OCI-LY3 (cell line): ENCODE data around the gene CISH.

Experiments
- H2AFZ ChIP-seq: fragments of 200-600, 300-600 bp; shearing (Covaris generic); 2 replicates; pipeline ENCODE4 v1.6.0; 2014; ENCODE audit warnings: antibody characterized with exemption, low read depth, low read length
- H3K27ac ChIP-seq: fragments of 200-600, 300-600 bp; sonication (generic); 2 replicates; pipeline ENCODE4 v1.5.1; 2014; ENCODE audit warnings: mild to moderate bottlenecking, low read length, moderate library complexity, mixed read lengths
- H3K27me3 ChIP-seq: fragments of 200-600, 300-600 bp; sonication (generic); 2 replicates; pipeline ENCODE4 v1.6.1; 2014; ENCODE audit warnings: low read depth, low read length, mixed read lengths
- H3K36me3 ChIP-seq: fragments of 200-600, 300-600 bp; sonication (generic); replicated peaks from 2 replicates; pipeline ENCODE3; 2014; ENCODE audit warnings: low read depth, low read length, mixed read lengths
- H3K4me1 ChIP-seq: fragments of 300-600, 200-600 bp; sonication (generic); 2 replicates; pipeline ENCODE4 v1.6.1; 2014; ENCODE audit warnings: low read length, mixed read lengths
- H3K4me2 ChIP-seq: fragments of 200-600, 300-600 bp; sonication (generic); 2 replicates; pipeline ENCODE4 v1.6.1; 2014; ENCODE audit warnings: low read length, mixed read lengths
- H3K4me3 ChIP-seq: fragments of 300-600, 200-600 bp; sonication (generic); 2 replicates; pipeline ENCODE4 v1.5.1; 2014; ENCODE audit warnings: antibody characterized with exemption, mild to moderate bottlenecking, low read length, moderate library complexity
- H3K79me2 ChIP-seq: fragments of 300-600, 200-600 bp; shearing (Covaris generic); 2 replicates; pipeline ENCODE4 v1.6.1; 2014; ENCODE audit warnings: mild to moderate bottlenecking, low read length, mixed read lengths
- H3K9ac ChIP-seq: fragments of 300-600, 200-600 bp; shearing (Covaris generic); 2 replicates; pipeline ENCODE4 v1.6.0; 2014; ENCODE audit warnings: mild to moderate bottlenecking, low read length, moderate library complexity
- H3K9me3 ChIP-seq: fragments of 200-600, 300-600 bp; shearing (Covaris generic); 2 replicates; pipeline ENCODE4 v1.6.1; 2014; ENCODE audit warnings: low read length, mixed read lengths; ENCODE audit not compliant: insufficient read depth
- H4K20me1 ChIP-seq: fragments of 200-600, 300-600 bp; sonication (generic); 2 replicates; pipeline ENCODE4 v1.6.1; 2016; ENCODE audit warnings: low read length, mixed read lengths; ENCODE audit not compliant: insufficient read depth
- CTCF ChIP-seq: fragments of 200-600, 300-600 bp; sonication (generic); IDR thresholded peaks from 2 replicates; pipeline ENCODE4 v1.5.1; 2014; ENCODE audit warnings: antibody characterized with exemption, low read length, low read depth
- EZH2phosphoT487 ChIP-seq: fragments of 200-600 bp; shearing (Covaris generic); IDR thresholded peaks from 2 replicates; pipeline ENCODE4 v1.6.1; 2018; ENCODE audit warnings: antibody characterized with exemption, mixed run types, low read depth

CISH gene

GRCh38 chr3:50623840-50624474 lies 12.4 kb upstream of the CISH start:
- Histone ChIP-seq H3K27me3 (no peaks in the 10 kb centered on the region), H3K36me3 (peaks cover 19% of the 10 kb centered on the region), H3K27ac (no peak overlapping the region), H4K20me1 (peaks cover 30% of the 10 kb centered on the region; the same call in 1 of the 2 replicates), H3K9ac (no peak overlapping the region), H3K79me2 (peaks cover 33% of the 10 kb centered on the region), H2AFZ (no peak overlapping the region), H3K4me1 (no peaks in the 10 kb centered on the region), H3K4me3 (no peak overlapping the region), H3K9me3 (no peaks in the 10 kb centered on the region), H3K4me2 (no peak overlapping the region)
- no peak for TF ChIP-seq CTCF
- TF ChIP-seq EZH2phosphoT487 = no peak

GRCh38 chr3:50622881-50623280 lies 11.3 kb upstream of the CISH start:
- no peaks in the 10 kb centered on the region for H3K27me3 ChIP-seq
- H3K4me1 ChIP-seq = peaks cover 5% of the 10 kb centered on the region
- no peak overlapping the region for H3K4me3 ChIP-seq
- H3K9me3 ChIP-seq = no peaks in the 10 kb centered on the region
- no peak overlapping the region for H3K9ac ChIP-seq
- TF ChIP-seq EZH2phosphoT487 (no peak), CTCF (no peak)
- peaks cover 19% of the 10 kb centered on the region for H3K36me3 ChIP-seq
- no peak overlapping the region for H2AFZ ChIP-seq
- H3K79me2 ChIP-seq = peaks cover 40% of the 10 kb centered on the region
- no peak overlapping the region for H3K27ac ChIP-seq
- no peak overlapping the region for H3K4me2 ChIP-seq
- peaks cover 23% of the 10 kb centered on the region; the same call in 1 of the 2 replicates for H4K20me1 ChIP-seq

- H3K9ac ChIP-seq = no peak overlapping the region
- H3K4me2 ChIP-seq = no peak overlapping the region
- H3K4me3 ChIP-seq = no peak overlapping the region
- H3K36me3 ChIP-seq = peaks cover 19% of the 10 kb centered on the region
- H3K79me2 ChIP-seq = peaks cover 42% of the 10 kb centered on the region
- no peak overlapping the region for H3K27ac ChIP-seq
- no peak overlapping the region for H2AFZ ChIP-seq
- H3K4me1 ChIP-seq = peaks cover 8% of the 10 kb centered on the region
- peaks cover 9% of the 10 kb centered on the region; the same call in 1 of the 2 replicates for H4K20me1 ChIP-seq
- no peaks in the 10 kb centered on the region for H3K9me3 ChIP-seq
- no peak for TF ChIP-seq EZH2phosphoT487
- no peak for TF ChIP-seq CTCF
- H3K27me3 ChIP-seq = no peaks in the 10 kb centered on the region
Observed at GRCh38 chr3:50620820-50621219, 9.2 kb upstream of the CISH start.

GRCh38 chr3:50620420-50620819 lies 8.8 kb upstream of the CISH start:
- H3K9ac ChIP-seq = no peak overlapping the region
- no peak overlapping the region for H3K4me3 ChIP-seq
- no peak overlapping the region for H2AFZ ChIP-seq
- peaks cover 9% of the 10 kb centered on the region; the same call in 1 of the 2 replicates for H4K20me1 ChIP-seq
- no peaks in the 10 kb centered on the region for H3K27me3 ChIP-seq
- H3K36me3 ChIP-seq = peaks cover 19% of the 10 kb centered on the region
- peaks cover 11% of the 10 kb centered on the region for H3K4me1 ChIP-seq
- H3K4me2 ChIP-seq = no peak overlapping the region
- peaks cover 42% of the 10 kb centered on the region for H3K79me2 ChIP-seq
- H3K9me3 ChIP-seq = no peaks in the 10 kb centered on the region
- TF ChIP-seq EZH2phosphoT487 = no peak
- TF ChIP-seq CTCF = no peak
- no peak overlapping the region for H3K27ac ChIP-seq
